ENCODE data around the gene ANGPTL2.

The ANGPTL2 gene

DNA sequence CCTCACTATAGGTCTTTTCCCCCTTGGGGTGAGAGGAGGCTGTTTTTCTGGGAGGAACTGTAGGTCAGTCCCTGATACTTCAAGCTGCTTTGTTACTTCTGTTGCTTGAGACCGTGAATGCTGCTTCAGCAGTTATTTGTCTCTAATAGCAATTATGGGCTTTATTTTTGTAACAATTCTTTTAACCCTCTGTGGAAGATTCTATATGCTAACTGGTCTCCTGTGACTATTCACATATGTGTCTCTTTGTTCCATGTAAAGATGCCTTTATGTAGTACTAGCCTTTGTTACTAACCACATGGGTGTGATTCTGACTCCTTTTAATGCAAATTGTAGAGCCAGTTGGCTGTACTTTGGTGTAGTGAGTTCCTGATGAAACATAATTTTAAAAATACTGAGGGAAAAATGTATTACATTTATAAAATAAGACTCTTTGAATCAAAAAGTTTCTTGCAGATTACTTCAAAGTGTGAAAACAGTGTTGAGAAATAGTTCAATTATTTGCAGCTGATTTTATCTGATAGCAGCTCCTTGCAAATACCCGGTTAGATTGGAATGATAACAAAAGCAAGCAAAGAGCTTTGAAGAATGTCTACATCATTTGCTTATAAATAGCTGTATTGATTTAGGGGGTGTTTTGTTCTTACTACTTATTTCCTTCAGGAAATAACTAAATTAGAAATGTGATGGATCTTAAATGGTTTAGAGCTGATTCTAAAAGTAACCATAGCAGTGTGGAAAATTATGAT is 46.6 kb downstream of the ANGPTL2 start:
- DNase-seq (ENCODE audit: low read depth) = no peak

DNA sequence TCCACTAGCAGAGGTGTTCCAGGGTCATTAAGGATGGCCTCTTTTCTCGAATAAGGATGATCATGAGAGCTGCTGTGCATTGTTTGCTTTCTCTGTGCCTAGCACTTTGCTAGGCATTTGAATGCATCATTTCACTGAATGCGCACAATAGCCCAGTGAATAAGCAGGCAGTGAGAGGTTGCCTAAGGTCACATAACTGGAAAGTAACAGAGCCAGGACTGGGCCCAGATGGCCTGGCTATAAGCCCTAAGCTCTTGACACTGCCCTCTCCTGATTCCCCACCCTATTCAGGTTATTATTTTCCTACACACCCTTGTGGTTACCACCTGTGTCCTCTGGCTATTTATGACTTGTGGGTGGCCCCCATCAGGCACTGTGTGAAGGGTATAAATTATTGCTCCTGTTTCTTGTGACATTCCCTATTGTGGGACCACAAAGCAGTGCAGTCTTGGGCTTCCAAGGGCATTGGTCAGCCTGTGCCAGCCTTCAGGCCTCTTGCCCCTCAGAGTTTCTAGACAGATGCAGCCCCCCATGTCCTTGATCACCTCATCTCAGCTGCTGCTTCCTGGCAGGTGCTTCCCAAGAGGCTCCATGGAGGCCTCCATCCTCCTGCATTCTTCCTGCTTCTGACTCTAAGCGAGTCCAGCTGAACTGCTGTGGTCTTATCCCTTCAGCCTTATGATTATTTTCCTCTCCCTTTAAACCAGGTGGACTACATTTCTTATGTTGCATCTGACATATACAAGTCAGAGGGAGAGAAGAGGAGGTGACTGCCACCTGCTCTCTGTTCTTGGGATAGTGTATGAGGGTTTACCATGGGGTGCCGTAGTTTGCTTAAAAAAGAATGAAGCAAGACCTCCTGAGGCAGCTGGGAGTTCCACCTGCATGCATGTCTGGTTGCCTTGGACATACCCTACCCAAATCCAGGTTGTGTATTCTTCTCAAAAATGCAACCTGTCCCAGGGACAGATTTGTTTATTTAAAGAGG is 47.6 kb downstream of the ANGPTL2 start:
- DNase-seq (ENCODE audit: low read depth) = no peak

DNA sequence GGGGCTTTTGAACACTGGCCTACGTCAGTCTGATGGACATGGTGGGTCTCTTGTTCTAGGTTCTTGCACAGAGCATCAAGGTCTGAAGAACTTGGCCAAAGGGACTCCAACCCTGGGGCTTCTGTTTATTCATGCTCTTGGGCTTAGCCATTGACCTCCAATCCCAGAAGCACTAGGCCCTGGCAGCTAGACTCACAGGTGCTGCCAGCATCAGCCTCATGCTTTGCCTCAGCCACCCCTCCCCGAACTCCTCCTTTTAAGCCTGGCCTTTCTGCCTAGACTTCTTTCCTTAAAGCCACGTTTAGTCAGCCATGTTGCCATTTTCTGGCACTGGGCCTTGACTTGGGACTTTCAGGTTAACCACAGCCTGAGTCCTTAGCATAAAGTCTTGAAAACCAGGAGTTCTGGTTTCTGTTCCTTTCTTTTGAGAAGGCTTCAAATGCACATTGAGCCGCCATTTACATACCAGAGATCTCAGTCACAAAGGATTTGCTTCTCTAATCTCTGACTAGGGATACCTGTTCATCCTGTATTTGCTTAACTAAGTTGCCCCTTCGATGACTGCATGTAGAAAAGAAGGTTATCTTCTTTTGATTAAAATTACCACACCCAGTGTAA is 54.7 kb downstream of the ANGPTL2 start:
- no peak for DNase-seq (ENCODE audit: low read depth)

DNA sequence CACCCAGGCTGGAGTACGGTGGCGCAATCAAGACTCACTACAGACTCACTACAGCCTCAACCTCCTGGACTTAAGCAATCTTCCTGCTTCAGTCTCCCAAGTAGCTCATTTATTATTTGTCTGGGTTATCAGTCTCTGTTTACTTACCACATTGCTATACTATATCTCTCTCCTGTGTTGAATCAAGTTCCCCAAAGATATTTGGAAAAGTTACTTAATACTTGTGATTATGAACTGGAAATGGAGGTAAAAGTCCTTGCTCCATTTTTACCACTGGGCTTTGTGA is 55.6 kb downstream of the ANGPTL2 start:
- DNase-seq (ENCODE audit: low read depth) = no peak

DNA sequence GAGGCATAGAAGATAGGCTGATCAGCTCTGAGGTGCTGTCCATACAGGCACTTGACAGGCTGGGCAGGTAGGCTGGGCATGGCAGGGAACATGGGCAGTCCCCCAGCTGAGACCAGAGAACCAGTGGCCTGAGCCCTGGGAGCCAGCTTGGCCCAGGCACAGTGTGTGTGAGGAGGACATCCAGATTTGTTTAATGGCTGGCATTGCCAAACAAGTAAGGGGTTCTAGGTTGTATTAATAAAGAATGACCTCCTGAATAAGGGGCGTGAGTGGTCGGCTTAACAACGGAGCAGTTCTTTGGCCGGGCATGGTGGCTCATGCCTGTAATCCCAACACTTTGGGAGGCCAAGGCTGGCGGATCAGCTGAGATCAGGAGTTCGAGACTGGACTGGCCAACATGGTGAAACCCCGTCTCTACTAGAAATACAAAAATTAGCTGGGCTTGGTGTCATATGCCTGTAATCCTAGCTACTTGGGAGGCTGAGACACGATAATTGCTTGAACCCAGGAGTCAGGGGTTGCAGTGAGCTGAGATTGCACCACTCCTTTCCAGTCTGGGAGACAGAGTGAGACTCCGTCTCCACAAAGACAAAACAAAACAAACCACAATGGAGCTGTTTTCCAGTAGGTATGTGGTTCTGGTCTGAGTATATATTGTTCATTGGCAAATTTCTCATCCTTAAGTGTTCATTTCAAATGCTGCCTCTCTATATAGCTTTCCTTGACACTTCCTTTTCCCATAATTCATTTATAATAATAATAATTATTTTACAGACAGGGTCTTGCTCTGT is 56.2 kb downstream of the ANGPTL2 start:
- no peak for DNase-seq (ENCODE audit: low read depth)

DNA sequence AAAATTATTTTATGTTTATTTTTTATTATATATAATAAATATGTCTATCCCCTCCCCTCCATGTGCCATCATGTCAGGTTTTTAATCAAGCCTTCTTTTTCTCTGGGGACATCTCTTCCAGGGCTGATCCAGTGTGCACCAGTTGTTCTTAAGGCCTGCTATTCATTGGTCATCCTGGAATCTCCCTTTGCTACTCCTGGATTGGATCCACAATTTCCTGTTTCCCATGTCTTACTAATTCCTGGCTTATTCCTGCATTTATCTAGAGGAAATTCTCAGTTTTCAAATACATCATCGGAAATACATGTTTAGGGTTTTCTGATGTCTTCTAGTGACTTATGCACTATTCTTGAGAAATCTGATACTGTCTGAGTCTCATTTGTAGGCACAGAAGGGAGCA is 56.8 kb downstream of the ANGPTL2 start:
- no peak for DNase-seq (ENCODE audit: low read depth)

DNA sequence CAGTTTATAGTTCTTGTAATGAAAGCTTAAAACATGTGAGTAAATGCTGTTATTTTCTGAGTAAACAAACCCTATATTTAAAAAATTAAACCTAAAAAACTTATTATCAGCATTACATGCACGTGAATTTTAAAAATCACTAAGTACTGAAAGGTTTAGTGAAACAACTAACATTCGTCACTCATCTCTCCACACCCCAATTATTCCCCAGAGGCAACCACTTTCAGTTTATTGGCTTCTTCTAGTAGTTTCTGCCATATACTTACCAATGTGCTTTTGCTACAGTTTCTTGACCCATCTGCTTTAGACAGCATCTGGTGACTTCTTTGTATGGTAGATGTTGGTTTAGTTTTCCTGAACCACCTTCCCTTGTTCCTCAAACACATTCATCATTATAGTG is 58.1 kb downstream of the ANGPTL2 start:
- DNase-seq (ENCODE audit: low read depth) = no peak

DNA sequence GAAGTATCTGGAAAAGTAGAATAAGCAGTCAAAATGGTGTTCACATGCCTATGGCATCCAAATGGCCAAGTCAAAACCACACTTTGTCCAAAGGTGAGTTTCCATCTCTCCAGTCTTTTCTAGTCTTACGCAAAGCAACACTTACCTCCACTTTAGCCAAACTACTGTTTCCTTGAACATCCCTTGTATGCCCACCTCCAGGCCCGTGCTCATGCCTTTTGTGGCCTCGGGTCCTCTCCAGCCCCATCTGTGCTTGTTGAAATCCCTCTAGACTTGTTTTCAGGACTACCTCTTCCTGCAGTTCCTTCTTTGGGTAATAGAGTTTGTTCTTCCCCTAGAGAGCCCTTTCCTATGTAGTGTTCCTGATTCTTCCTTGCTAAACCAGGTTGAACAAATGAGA is 61.0 kb downstream of the ANGPTL2 start:
- no peak for DNase-seq (ENCODE audit: low read depth)

DNA sequence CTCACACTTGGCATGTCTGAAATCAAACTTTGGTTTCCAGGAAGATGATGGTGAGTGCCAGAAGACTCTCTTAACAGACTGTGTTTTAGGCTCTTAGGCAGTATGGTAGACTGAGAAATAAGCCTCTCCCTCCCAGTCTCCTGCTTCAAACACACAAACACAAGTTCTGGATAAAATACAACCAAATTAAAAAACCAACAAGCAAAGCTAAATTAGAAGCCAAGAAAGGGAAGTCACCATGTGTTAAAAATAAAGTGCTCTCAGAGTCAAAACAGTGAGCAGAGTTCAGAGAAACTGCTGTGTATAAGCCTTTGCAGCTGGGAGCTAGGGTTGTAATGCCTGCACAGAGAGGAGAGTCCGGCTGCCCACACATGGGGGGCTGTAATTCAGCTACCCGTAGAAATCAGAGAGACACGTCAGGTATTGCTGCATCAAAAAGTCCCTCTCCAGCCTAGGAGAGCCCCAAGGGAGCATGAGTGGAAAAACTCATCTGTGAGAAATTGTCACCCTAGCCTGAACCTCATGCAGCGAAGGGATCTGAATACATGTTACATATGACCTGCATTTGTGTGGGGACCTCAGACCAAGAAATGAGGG is 62.6 kb downstream of the ANGPTL2 start:
- no peak for DNase-seq (ENCODE audit: low read depth)

DNA sequence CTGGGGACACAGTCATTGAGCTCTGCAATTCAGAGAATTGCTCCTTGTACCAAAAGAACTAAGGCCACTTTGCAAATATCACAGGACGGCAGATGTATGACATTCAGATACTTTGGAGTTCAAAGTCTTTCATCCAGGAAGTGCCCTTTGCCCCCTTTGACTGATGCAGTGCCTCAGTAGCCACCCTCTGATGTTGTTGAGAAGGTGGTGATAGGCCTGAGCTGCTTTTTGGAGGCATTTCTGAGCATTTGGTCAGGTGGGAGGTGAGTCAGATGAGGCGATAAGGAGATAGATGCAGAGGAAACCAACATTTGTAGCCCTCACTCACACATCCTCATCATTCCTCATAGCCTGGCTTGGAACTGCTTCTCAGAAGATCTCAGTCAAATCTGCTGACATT is 63.4 kb downstream of the ANGPTL2 start:
- DNase-seq (ENCODE audit: low read depth) = no peak

DNA sequence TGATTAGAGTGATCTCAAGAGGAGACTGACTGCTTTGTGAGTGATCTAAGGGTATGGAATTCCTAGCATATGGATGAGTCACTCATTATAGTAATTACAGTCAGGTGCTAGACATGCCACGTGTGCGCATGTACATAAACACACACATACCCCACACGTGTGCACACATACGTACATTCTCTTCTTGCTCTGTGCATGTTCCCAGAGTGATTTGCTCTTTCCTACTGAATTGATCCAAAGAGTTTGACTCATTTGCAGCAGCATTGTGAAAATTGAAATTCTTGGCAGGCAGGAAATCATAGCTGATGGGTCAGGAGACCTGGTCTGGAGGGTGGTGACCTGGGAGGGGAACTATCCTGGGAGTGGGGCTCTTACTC is 63.8 kb downstream of the ANGPTL2 start:
- DNase-seq (ENCODE audit: low read depth) = no peak

DNA sequence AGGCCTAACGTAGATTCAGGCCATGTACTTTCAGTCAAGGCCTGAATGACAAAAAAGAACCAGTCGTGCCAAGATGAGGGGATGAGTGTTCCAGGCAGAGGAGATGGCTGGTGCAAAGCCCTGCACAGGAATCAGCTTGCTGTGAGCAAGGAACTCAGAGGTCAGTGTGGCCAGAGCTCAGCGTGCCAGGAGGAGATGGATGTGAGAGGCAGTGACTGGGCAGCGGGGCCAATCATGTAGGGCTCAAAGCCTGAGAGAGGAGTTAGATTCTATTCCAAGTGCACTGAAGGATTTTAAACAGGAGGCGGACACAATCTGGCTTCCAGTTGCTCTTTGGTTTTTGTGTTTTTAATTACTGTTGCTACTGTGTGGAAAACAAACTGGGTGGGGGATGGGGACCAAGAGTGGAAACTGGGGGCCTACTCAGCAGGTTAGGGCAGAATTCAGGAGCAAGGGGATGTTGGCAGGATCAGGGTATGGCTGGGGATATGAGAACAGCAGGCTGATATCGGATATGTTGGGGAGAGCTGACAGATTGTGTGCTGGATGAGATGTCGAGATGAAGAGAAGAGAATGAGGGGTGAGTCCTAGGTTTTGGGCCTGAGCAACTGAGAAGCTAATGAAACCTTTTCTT is 64.3 kb downstream of the ANGPTL2 start:
- no peak for DNase-seq (ENCODE audit: low read depth)

DNA sequence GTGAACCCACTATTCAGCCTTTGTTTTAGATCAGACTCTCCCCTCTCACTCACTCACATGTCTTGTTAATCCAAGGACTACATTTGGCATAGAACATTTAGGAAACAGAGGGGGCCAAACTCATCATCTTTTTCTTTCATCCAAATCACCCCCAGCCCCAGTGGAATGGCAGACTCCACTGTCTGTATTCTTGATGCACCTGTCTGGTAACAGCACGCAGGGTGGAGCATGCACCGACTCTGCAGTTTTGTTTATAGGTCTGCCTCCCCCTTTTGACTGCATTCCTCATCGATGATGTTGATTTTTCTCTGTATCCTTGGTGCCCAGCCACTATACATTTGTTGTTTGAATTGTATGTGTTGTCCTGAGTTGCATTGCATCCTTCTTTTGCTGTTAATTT is 66.0 kb downstream of the ANGPTL2 start:
- DNase-seq (ENCODE audit: low read depth) = no peak

DNA sequence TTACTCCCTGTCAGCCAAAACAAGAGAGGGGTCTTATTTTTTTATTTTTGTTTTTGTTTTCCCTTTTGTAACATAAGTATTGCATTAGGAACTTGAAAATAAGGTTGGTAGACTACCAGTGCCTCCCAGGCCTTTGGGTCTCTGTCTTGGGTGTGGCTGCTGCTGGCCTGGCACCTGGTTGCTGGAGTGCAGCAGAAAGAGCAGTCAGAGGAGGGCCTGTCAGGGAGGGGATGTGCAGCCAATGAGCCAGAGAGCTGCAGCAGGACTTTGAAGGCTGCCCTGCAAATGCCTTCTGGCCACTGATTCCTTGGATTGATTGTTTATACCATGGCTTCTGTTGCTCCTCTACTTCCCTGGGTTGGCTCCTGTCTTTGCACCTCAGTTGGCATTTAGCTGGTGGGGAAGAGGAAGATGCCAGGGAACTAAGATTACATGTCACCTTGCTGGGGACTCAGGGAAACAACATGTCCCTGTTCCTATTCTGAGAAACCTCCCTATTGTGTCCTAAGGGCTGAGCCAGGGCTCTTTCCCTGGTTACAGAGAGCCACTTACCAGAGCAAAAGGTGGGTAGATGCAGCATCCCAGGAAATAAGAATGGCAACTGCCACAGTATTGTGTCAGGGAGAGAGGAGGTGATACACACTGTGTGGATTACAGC is 66.6 kb downstream of the ANGPTL2 start:
- no peak for DNase-seq (ENCODE audit: low read depth)

DNA sequence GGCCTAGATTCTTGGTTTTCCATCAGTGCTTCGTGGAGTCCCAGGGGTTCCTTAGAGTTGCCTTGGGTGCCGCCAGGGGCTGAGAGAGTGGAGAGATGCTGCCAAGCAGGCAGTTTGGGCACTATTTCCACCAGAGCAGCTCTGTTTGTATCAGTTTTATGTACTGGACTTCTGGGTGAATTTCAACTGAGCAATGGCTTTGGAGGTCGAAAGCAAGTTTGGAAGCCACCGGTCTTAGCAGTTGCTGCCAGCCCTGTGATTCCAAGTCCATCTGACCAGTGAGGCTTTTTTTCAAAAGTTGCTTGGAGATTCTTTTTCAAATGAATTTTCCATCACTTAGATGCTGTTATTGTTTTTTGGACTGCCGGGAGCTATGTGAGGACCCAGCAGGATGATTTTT is 68.5 kb downstream of the ANGPTL2 start:
- no peak for DNase-seq (ENCODE audit: low read depth)

DNA sequence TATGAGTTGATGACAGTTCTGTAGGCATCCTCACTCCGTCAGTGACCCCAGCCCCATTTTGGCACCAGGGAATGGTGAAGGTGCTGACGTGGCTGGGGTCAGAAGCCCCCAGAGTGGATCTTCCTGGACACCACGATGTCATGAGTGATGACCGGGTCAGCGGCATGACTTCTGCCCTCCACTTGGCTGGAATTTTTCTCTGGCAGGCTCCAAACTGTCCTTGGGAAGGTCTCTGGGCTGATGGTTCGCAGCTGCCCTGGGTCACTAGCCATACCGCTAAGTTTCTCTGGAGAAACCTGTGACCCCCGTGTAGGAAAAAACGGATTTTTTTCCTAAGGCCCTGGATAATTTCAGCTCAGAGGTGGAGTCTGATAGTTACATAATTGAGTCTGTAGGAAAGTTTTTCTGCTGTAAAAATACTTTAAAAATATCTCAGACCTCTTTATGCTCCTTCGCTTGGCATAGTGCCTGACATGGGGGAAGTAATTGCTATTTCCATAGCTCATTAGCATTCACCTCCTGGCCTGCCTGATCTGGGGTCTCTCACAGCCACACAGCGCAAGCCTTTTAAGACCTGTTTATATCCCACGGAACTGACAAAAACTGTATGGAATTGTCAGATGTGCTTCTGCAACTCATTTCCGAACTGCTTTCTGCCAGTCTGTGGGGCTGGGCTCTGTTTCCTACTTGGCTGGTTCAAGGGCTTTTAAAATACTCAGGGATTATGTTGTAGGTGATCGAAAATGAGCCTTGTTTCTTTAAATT is 69.2 kb downstream of the ANGPTL2 start:
- no peak for DNase-seq (ENCODE audit: low read depth)

DNA sequence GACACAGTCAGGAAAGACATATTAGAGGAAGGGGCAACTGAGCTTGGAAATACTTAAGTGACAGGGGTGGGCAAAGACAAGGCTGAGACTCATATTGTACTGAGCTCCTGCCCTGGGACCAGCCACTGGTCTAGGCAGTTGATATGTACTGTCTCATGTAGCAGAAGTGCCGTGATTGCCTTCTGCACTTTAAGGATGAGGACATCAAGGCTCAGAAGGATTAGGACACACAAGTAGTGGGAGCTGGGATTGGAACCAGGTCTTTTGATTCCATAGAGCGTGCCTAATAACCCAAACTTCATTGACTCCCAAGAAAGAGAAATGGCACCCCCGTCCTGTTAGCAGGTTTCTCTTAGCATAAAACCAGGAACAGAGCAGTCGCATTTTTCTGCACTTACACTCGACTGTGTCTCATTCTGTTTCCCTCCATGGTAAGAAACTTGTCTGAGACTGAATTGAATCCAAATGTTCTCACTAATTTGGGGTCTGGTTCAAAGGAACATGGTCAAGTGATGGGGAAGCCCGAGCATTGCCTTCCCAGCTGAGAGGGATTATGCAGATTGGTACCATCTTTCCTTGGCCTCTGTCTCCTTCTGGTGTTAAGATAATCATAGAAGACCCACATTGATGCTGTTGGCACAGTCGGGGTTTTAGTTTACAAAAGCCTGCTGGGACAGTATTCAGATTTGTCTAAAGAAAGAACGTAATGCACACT is 70.4 kb downstream of the ANGPTL2 start:
- DNase-seq (ENCODE audit: low read depth) = no peak

DNA sequence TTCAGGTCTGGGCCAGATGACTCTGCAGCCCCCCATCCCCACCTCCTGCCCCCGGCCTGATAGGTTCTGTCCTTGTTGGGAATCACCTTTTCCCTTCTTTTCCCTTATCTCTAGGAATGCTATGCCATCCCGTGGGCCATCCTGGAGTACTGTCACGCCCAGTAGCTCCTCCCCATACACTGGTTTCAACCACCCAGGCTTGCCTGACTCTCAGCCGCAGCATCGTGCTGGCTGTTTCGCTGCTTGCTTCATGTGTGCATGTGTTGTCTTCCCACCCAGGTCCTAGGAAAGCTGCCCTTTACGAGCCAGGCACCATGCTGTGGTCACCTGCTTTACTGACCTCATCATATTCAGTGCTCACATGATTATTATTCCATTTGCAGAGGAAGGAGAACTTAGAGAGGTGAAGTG is 71.8 kb downstream of the ANGPTL2 start:
- DNase-seq (ENCODE audit: low read depth) = no peak

DNA sequence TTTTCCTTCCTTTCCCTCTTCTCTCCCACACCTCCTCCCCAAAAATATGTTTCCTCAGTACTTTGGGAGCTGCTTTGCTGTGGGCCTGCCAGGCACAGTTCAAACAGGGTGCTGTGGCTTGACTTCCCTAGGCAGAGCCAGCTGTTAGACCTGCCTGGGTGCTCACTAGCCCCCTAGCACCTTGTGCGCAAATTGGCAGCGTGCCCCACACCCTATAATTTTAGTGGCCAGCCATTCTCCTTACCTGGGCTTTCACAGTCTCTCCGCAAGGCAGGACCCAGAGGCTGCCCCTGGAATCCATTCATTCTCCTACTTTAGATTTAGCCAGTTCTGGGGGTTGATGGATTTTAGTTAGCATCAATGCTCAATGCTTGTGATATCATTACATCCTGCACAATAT is 72.3 kb downstream of the ANGPTL2 start:
- no peak for DNase-seq (ENCODE audit: low read depth)
